Stimulated activated CD8-positive, alpha-beta memory T cell treated with anti-CD3 and anti-CD28 coated beads, Interleukin-7, amount 100 ng/mL, for 24 hours (primary cell): Measurements from ENCODE around the gene HOXB9.

Source experiments
- DNase-seq: peaks from one replicate; pipeline ENCODE4 v3.0.0-alpha.2; 2020; ENCODE audit warnings: low read depth

Gene HOXB9

GRCh38 chr17:48583708-48584222 is 42.4 kb downstream of the HOXB9 start:
- DNase-seq = no peak

GRCh38 chr17:48582750-48583069 is 43.4 kb downstream of the HOXB9 start:
- no peak for DNase-seq

- DNase-seq = no peak
Observed at GRCh38 chr17:48579760-48580554, 46.2 kb downstream of the HOXB9 start.

DNA sequence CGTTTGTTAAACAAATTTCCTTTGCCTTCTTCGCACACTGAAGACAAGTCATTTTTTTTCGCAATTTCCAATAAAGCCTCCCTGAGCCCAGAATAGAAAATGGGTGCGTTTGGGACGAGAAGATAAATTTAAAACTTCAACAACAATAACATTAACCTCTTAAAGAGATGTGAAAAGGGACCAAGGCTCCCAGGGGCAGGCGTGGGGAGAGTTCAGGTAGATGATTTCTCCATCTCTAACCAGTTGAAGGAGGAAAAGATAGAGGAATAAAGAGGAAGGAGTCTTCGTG is 46.7 kb downstream of the HOXB9 start:
- DNase-seq = no peak

GRCh38 chr17:48578616-48579470 is 47.3 kb downstream of the HOXB9 start:
- no peak for DNase-seq

DNA sequence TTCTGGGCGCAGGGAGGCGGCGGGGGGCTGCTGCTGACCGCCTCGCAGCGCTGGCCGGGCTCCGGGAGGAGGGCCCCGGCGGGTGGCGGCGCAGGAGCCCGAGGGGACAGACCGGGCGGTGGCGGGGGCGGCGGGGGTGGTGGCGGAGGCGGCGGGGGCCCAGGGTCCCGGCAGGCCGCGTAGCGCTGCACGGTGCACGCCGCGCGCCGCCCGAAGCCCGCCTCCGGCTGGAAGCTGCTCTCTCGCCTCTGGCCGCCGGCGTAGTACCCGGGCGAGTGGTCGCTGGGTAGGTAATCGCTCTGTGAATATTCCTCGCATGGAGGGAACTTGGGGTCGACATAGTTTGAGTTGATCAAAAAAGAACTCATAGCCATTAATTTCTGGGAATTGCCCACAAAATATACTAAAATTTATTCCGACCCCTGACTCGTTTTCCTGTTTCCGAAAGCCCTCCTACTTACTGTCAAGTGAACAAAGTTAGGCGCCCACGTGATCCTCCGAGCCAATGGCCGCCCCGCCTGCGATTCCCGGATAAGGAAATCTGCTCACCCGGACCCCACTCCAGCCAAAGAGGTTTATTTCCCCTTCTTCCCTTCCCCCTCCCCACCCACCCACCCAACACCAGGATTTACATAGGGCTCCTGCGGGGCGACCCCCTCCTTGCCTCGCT is 48.1 kb downstream of the HOXB9 start, which contains the start of gene HOXB4:
TSS of gene HOXB4 (minus strand) at position 405 of the 670 bp plus-strand sequence. CDS start at position 374, 31 bp downstream.
- DNase-seq = no peak

DNA sequence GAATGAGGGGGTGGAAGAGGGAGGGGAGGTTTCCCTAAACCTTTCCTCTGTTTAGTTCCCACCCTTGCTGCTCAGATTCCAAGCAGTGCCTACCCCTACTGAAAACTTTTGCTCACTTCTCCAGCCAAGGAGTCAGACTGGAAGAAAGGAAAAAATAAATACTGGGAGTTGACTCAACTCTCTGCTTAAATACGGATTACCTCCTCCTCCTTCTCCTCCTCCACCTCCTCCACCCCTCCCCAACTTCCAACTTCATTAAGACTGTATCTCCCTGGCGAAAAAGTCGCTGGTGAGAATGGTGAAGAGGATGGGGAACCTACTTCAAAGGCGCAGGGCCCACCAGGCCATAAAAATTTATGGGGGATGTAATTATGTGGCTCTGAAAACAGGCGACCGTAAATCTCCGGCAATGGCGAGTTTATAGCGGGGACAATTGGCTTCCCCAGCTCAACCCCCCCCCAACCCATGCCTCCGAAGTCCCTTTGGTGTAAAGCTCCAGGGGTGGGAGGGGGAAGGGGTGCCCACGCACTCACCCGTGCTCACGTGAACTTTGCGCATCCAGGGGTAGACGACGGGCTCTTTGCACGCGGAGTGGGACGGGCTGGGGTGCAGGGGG is 48.7 kb downstream of the HOXB9 start:
- no peak for DNase-seq

DNA sequence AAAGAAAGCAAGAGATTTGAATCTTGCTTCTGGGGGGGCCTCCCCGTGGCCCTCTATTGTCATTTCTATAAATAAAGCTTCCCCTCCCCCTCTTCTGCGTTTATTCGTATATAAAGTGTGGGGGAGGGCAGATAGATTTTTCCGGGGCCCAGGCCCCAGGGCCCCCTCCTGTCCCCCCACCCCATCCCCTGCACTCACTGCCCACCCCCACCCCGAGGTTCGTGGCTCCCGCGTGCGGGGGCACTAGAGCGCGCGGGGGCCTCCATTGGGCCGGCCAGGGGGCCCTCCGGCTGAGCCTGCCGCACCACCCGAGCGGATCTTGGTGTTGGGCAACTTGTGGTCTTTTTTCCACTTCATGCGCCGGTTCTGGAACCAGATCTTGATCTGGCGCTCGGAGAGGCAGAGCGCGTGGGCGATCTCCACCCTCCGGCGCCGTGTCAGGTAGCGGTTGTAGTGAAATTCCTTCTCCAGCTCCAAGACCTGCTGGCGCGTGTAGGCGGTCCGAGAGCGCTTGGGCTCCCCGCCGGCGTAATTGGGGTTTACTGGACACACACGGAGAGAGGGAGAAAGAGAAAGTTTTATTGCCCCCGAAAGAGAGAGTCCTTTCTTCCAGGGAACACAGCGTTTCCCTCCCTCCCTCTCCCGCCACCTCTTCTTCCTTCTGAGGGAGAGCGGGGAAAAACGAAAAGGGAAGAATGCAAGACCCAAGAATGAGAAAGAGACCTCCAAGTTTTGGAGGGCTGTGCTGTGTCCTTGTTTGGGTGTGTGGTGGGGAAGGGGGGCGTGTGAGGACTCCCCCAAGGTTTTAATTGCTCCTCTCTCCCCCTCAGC is 49.5 kb downstream of the HOXB9 start:
- DNase-seq = no peak

GRCh38 chr17:48575673-48576478 is 50.3 kb downstream of the HOXB9 start:
- no peak for DNase-seq

GRCh38 chr17:48575066-48575582 is 51.0 kb downstream of the HOXB9 start:
- DNase-seq = no peak

- no peak for DNase-seq
Observed at GRCh38 chr17:48574505-48575065, 51.6 kb downstream of the HOXB9 start.

DNA sequence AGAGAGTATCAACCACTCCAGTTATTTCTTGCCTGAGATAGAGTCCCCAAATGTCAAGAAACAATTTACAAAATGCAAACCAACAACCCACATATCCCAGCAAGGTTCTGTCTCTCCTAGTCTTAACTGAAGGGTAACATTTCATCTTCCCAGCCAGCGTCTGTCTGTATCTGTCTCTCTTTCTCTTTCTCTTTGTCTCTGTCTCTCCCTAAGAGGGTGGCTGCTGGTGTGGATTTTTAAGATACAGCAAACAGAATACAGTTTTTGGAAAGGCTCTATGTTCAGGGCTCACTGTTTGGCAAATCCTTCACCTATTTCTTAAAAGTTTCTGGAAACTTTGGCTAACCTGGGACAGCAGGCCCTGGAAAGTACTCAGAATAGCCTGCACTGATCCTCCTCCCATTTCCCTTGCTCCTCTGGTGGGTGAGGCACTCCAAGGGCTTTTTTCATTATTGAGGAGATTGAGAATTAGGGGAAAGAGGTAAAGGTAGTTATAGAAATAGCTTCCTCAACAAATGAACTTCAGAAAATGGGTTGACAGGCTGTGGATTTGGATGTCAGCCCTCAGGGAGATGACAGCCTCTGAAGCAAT is 54.2 kb downstream of the HOXB9 start:
- no peak for DNase-seq
